Fibroblast of pulmonary artery (primary cell): Measurements from ENCODE around the gene TMEM30B.
"Not testable (repeated sequence)": the region's sequence is repeated elsewhere in the genome, so short reads cannot be mapped to it uniquely, and the experiment has no call there.

Experiments used
- DNase-seq: peaks from one replicate; pipeline ENCODE4 v3.0.0-alpha.2; 2010; ENCODE audit warnings: low read depth
- H3K4me3 ChIP-seq: replicated peaks from 2 replicates; pipeline ENCODE4 v1.5.1; 2011; ENCODE audit warnings: low read depth, mild to moderate bottlenecking, control low read depth, low read length, moderate library complexity
- TF ChIP-seq, protein P1 (sequence below): IDR thresholded peaks from 2 replicates; pipeline ENCODE4 v1.5.1; 2011; ENCODE audit warnings: mild to moderate bottlenecking, control low read depth, low read length, inconsistent platforms; ENCODE audit errors: missing control alignments

The TMEM30B gene

DNA sequence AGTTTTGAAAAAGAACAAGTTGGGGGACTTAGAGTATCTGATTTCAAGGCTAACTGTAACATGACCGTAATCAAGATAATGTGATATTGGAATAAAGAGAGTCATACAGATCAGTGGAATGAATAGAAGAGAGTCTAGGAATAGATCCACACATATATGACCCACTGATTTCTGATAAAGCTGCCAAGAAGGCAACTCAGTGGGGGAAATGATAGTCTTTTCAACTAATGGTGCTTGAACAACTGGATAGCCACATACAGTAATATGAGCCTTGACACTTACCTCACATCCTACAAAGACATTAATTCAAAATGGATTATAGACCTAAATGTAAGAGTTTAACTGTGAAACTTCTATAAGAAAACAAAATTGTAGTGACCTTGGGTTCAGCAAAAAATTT lies 44.0 kb upstream of the TMEM30B start:
- DNase-seq, result no peak
- TF ChIP-seq, protein P1, sequence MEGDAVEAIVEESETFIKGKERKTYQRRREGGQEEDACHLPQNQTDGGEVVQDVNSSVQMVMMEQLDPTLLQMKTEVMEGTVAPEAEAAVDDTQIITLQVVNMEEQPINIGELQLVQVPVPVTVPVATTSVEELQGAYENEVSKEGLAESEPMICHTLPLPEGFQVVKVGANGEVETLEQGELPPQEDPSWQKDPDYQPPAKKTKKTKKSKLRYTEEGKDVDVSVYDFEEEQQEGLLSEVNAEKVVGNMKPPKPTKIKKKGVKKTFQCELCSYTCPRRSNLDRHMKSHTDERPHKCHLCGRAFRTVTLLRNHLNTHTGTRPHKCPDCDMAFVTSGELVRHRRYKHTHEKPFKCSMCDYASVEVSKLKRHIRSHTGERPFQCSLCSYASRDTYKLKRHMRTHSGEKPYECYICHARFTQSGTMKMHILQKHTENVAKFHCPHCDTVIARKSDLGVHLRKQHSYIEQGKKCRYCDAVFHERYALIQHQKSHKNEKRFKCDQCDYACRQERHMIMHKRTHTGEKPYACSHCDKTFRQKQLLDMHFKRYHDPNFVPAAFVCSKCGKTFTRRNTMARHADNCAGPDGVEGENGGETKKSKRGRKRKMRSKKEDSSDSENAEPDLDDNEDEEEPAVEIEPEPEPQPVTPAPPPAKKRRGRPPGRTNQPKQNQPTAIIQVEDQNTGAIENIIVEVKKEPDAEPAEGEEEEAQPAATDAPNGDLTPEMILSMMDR, result no peak
- H3K4me3 ChIP-seq, result no peak overlapping the region

DNA sequence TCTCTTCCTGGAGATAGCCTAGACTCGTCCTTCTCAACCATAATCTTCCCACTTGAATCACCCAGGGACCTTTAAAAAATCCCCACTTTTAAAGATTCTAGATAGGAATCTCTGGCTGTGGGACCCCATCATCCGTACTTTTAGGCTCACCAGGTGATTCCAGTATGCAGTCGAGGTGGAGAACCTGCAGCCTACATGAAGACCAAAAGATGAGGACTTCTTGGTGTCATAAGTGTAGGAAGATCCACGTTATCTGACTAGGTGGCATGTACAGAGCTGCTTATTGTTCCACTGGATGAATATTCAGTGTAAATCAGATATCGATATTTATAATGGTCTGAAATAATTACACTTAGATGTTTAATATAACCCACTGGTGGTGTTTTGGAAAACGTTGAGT lies 42.8 kb upstream of the TMEM30B start:
- TF ChIP-seq, protein P1, result no peak
- H3K4me3 ChIP-seq, result no peak overlapping the region

DNA sequence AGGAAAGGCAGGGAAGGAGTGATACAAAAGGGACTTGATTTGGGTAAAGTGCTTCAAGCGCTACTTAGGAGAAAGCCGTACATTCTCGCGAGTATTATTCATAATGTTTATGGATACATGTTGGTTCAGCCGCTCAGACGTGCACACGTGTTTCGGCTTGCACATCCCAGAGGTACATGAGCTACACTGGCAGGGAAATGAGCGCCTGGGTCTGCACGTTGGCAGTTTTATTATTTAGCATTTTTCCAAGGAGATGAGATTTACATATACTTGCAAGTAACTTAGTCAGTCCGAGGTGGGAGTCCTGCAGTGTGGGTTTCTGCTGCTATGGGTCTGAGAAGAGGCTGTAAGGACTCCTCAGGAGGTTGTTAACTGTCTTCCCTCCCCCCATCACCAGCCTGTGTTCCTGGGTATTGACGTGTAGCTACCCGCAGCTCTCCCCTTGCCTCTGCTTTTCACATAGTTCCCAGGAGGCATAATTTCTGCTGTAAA lies 41.7 kb upstream of the TMEM30B start:
- TF ChIP-seq, protein P1, result no peak
- peak overlapping the region; percentile 70 for H3K4me3 ChIP-seq
- peak; percentile 54 for DNase-seq

More for the DNA sequence above, 42.8 kb upstream of the TMEM30B start:
- no peak for DNase-seq

DNA sequence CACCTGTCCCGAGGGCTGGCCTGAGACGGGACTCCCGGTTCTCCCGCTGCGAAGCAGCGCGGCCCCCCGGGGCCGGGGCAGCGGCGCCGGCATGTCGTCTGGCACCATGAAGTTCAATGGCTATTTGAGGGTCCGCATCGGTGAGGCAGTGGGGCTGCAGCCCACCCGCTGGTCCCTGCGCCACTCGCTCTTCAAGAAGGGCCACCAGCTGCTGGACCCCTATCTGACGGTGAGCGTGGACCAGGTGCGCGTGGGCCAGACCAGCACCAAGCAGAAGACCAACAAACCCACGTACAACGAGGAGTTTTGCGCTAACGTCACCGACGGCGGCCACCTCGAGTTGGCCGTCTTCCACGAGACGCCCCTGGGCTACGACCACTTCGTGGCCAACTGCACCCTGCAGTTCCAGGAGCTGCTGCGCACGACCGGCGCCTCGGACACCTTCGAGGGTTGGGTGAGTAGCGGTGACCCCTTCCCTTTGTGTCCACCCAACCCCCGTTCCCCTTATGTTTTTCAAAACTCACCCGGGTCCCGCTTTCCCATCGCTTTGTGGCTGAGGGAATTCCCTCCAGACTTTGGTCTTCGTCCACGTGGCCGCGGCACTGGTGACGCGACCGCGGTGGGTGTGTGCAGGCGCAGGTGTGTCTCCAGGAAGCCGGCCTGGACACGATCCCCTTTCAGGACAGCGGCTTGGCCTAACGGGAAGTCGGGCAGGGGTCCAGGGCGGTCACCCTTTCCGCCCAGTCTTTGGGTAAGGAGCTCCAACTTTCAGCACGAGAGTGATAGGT lies 41.1 kb upstream of the TMEM30B start:
- TF ChIP-seq, protein P1, result no peak
- no peak for DNase-seq
- peak overlapping the region; percentile 70 for H3K4me3 ChIP-seq

DNA sequence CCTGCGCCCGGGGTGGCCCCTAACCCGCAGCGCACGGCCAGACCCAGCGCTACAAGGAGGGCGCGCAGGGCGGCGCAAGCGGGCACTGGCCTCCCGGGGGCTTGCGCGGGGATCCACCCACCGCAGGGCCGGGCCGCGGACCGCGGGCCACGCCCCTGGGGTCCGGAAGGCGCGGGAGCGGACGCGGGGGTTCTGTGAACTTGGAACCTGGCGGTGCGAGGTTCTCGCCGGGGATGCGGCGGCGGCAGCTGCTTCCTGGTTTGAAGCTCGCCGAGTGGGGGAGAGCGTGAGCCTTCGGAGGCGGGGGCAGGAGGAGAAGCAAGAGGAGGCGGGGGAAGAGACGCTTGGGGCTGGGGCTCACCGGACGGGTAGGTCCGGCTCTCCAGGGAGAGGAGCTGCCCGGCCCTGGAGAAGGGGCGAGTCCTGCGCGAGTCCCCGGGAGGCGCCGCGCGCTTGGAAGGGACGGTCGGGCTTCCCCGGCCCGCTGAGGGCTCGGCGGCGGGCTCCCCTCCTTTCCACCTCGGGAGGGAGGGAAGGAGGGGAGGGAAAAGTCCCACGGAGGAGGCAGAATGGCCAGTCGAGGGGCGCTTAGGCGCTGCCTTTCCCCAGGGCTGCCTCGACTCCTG lies 40.4 kb upstream of the TMEM30B start, which contains the start of gene PRKCH:
TSS of gene PRKCH (plus strand) at position 195 of the 626 bp plus-strand sequence. CDS start 523 bp downstream, outside the sequence.
- H3K4me3 ChIP-seq, result peak within 1 kb of the TSS; percentile 70
- TF ChIP-seq, protein P1, result no peak
- peak; percentile 75 for DNase-seq

DNA sequence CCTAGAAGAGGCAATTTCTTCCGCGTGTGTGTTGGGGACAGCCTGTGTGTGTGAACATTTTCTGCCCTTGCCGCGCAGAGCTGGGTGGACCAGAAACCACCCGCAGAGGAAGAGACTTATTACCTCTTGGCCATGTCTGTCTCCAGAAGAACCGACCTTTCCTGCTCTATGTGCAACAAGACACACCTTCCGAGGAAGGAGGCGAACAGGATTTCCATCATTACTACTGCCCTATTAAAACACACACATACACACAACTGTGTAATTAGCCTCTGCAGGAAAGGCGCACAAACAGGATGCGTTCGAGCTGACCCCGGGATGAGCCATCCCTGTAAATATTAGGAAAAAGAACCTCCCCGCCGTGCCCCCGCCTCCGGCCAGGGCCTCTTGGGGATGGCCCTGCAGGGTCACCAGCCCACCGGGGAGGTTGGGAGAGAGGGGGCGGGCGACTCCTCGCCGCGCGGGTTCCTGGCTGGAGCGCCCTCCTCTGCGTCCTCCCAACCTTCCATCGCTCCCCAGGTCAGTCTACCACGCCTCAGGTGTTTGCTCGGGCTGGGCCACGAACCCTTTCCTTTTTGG lies 39.8 kb upstream of the TMEM30B start:
- no peak for DNase-seq
- TF ChIP-seq, protein P1, result no peak
- peak overlapping the region; percentile 70 for H3K4me3 ChIP-seq

DNA sequence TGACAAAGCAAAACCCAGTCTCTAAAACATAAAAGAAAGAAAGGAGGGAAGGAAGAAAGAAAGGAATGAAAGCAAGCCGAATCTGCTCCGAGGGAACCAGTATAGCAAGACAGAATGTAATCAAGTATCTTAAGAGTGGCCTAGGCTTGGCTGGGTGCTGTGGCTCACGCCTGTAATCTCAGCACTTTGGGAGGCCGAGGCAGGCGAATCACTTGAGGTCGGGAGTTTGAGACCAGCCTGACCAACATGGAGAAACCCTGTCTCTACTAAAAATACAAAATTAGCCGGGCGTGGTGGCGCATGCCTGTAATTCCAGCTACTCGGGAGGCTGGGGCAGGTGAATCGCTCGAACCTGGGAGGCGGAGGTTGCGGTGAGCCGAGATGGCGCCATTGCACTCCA lies 39.0 kb upstream of the TMEM30B start:
- DNase-seq, H3K4me3 ChIP-seq: not testable (repeated sequence)
